Activated CD4-positive, alpha-beta T cell treated with anti-CD3 and anti-CD28 coated beads, Interleukin-2, amount 10 ng/mL, durations not matched to agents 24 days and 14 days (primary cell): Measurements from ENCODE around the gene ARFIP2. TPM values are rescaled to one million over a fixed set of nuclear protein-coding genes. Genes with fewer than 3 reads are reported as not detected.
A peak's percentile ranks its signal among the peaks of the same experiment; 100 is the strongest.

ENCODE experiments used
- DNase-seq: peaks from one replicate; pipeline ENCODE4 v3.0.0; 2022
- H3K27ac Mint-ChIP-seq: one replicate; pipeline ENCODE4 v1.8.0; 2022; ENCODE audit warnings: mild to moderate bottlenecking, mixed read lengths
- H3K27me3 Mint-ChIP-seq: one replicate; pipeline ENCODE4 v1.8.0; 2022; ENCODE audit warnings: mixed read lengths
- H3K36me3 Mint-ChIP-seq: one replicate; pipeline ENCODE4 v1.8.0; 2022; ENCODE audit warnings: low read depth, mild to moderate bottlenecking, mixed read lengths
- H3K4me1 Mint-ChIP-seq: one replicate; pipeline ENCODE4 v1.8.0; 2021; ENCODE audit warnings: mixed read lengths
- H3K4me3 Mint-ChIP-seq: one replicate; pipeline ENCODE4 v1.8.0; 2022; ENCODE audit warnings: mild to moderate bottlenecking, moderate library complexity, mixed read lengths
- H3K9me3 Mint-ChIP-seq: one replicate; pipeline ENCODE4 v1.8.0; 2021; ENCODE audit warnings: mixed read lengths
- intact Hi-C: fragments of 100-400 bp; cut with micrococcal nuclease; formaldehyde crosslinking; loops from one replicate; pipeline ENCODE4 v1.15.1; 2023
- total RNA-seq: library from RNA; stranded (reverse); gene quantifications from 2 replicates; pipeline ENCODE4 v1.2.3, GENCODE V29; 2022

Gene ARFIP2
- total RNA-seq, 1 donor from 2014 or later = 51.2 TPM

DNA sequence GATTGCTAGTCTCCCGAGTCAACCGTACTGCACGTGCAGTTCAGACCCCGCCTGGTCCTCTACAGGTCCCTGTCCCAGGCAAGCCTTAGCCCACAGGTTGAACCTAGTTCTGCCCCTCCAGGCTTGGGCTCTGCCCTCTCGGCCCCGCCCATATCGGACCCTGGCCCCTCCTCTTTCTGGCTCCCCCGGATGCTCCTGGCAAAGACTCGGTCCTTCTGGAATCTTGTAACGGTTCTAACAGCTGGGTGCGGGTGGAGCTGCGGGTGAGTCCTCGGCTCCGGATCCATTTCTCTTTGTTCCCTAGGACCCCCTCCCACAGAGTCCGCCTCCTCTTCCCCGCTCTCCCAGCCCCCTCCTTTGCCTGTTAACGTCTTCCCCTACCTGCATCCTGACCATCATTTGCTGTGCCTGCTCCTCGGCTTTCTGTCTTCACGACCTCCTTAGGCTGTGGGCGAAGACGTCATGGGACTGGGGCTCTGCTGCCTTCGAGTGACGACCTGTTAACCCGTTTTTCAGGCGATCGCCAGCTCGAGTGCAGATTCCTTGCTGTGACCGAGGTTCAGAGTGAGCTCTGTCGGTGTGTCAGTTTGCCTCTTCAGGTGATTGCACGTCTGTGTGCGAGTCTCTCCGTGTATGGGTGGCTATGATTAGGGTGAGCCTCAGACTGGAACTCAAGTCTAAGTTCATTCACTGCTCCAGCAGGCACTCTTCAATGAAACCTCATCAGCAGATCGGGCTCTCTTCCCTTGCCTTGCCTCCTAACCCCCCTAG, 16.1 kb upstream of the ARFIP2 start, which contains the start of gene DNHD1:
Gene DNHD1 (plus strand): TSS at position 212 of the 771 bp plus-strand sequence. CDS start 936 bp downstream, outside the sequence.
- Mint-ChIP-seq H3K27ac (no peak within 1 kb of the TSS), H3K9me3 (no peaks in the 10 kb centered on the region), H3K4me3 (no peak within 1 kb of the TSS), H3K27me3 (no peaks in the 10 kb centered on the region), H3K36me3 (peaks cover 26% of the 10 kb centered on the region), H3K4me1 (peaks cover 7% of the 10 kb centered on the region)
- DNase-seq = no peak
- intact Hi-C loops = no loop called here

DNA sequence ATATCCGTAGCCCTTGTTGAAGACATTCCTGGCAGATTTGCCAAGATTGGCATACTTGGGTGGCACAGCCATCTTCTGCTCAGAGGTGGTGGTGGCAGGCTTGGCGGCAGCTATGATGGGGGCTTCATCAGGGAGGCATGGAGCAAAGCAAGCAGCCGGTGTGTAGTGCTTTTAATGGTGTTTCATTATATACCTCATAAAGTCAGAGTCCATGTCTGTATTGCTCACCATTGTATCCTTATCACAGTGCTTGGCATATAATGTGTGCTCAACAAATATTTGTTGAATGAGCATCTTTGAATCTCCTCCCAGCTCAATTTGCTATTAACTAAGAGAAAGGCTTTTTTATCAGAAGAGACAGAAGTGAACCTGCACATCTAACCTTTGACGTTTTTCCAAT, 8.2 kb upstream of the ARFIP2 start:
- H3K4me3 Mint-ChIP-seq = no peak overlapping the region
- no peaks in the 10 kb centered on the region for H3K27me3 Mint-ChIP-seq
- peaks cover 18% of the 10 kb centered on the region for H3K36me3 Mint-ChIP-seq
- intact Hi-C loops = loop anchor here (5.0 kb wide), 1 partner anchor 33 kb away; no protein-coding TSS in a partner anchor
- peaks cover 2% of the 10 kb centered on the region for H3K4me1 Mint-ChIP-seq
- H3K27ac Mint-ChIP-seq = no peak overlapping the region
- DNase-seq = no peak
- H3K9me3 Mint-ChIP-seq = no peaks in the 10 kb centered on the region

DNA sequence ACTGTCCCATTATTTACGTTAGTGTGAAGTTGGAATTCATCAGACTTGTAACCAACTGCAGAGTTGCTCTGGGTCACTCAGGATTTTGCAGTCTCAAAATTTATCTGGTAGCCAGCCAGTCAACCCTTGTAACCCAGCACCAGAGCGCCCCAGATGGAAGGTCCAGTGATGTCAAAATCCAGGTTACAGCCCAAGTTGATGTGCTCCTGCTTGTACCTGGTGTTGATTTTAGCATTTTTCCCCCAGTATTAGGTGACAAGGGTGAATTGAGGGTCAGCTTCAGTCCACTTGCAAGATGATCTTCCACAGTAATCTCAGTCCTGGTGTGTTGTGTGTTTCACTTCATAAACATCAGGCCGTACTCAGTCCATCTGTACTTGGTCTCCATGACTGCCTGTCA, 7.7 kb upstream of the ARFIP2 start:
- Mint-ChIP-seq H3K4me1 (peaks cover 2% of the 10 kb centered on the region), H3K4me3 (no peak overlapping the region), H3K27me3 (no peaks in the 10 kb centered on the region), H3K9me3 (no peaks in the 10 kb centered on the region), H3K36me3 (peaks cover 16% of the 10 kb centered on the region), H3K27ac (no peak overlapping the region)
- no peak for DNase-seq
- intact Hi-C loops = loop anchor here (5.0 kb wide), 1 partner anchor 33 kb away; no protein-coding TSS in a partner anchor

DNA sequence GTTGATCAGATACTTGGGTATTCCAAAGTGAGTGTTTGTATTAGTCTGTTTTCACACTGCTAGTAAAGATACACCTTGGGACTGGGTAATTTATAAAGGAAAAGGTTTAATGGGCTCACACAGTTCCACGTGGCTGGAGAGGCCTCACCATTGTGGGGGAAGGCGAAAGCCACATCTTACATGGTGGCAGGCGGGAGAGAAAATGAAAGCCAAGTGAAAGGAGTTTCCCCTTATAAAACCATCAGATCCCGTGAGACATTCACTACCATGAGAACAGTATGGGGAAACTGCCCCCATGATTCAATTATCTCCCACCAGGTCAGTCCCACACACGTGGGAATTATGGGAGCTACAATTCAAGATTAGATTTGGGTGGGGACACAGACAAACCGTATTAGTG, 7.2 kb upstream of the ARFIP2 start:
- Mint-ChIP-seq H3K27me3 (no peaks in the 10 kb centered on the region), H3K36me3 (peaks cover 20% of the 10 kb centered on the region), H3K9me3 (no peaks in the 10 kb centered on the region), H3K4me3 (no peak overlapping the region), H3K4me1 (peaks cover 5% of the 10 kb centered on the region), H3K27ac (no peak overlapping the region)
- intact Hi-C loops = loop anchor here (5.0 kb wide), 1 partner anchor 34 kb away; no protein-coding TSS in a partner anchor
- DNase-seq = no peak

DNA sequence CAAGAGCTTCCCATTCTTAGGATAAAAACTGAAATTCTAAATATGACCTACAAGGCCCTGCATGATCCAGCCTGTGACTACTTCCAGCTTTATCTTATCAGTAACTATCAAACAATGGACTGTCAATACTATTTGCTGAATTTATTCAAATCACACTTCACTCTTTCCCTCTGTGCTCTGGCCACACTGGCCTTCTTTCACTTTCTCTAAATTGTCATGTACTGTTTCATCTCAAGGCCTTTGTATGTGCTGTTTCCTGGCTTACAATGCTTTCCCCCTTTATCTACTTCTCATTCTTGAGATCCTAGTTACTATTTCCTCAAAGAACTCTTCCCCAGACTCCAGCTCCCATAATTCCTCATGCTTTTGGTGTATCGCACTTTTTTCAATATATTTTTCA, 5.8 kb upstream of the ARFIP2 start:
- Mint-ChIP-seq H3K27ac (no peak overlapping the region), H3K4me3 (no peak overlapping the region), H3K27me3 (no peaks in the 10 kb centered on the region), H3K9me3 (no peaks in the 10 kb centered on the region), H3K36me3 (peaks cover 31% of the 10 kb centered on the region), H3K4me1 (peaks cover 16% of the 10 kb centered on the region)
- intact Hi-C loops = loop anchor here (5.0 kb wide), 1 partner anchor 35 kb away; no protein-coding TSS in a partner anchor
- DNase-seq = no peak

DNA sequence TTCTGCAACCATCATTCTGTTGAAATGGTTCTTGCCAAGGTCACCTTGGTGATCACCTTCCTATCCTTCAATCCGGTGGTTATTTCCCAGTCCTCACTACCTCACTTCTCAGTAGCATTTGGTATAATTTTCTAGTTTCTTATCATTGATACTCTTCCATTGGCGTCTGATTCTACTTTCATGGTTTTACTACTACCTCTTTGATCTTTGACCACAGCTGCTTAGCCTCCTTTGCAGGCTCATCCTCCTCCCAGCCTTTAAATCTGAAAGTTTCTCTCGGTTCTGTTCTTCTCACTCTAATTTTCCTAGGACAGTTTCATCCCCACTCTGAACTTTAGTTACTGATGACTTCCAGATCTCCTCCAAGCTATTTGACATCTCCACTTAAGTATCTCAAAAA, 5.1 kb upstream of the ARFIP2 start:
- intact Hi-C loops = loop anchor here (5.0 kb wide), 1 partner anchor 36 kb away; no protein-coding TSS in a partner anchor
- H3K27ac Mint-ChIP-seq = no peak overlapping the region
- H3K27me3 Mint-ChIP-seq = no peaks in the 10 kb centered on the region
- peaks cover 29% of the 10 kb centered on the region for H3K36me3 Mint-ChIP-seq
- peaks cover 14% of the 10 kb centered on the region for H3K4me1 Mint-ChIP-seq
- no peak for DNase-seq
- H3K9me3 Mint-ChIP-seq = no peaks in the 10 kb centered on the region
- no peak overlapping the region for H3K4me3 Mint-ChIP-seq

DNA sequence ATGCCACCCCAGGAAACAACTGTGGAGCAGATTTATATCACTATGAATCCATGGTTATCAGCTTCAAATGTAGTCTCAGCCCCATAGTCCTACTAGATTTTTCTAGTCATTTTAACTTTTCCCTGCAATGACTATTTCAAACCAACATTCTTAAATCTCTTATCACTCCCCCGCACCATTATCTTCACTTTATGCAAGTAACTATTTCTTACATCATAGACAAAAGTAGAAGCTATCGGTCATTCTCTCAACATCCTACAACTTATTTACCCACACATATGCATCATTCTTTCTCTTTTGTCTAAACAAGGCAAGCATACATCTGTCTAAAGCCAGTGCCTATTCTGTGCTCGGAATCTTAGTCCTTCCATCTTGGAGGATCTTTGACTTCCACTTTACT, 4.5 kb upstream of the ARFIP2 start:
- no peaks in the 10 kb centered on the region for H3K27me3 Mint-ChIP-seq
- H3K4me3 Mint-ChIP-seq = no peak overlapping the region
- peaks cover 33% of the 10 kb centered on the region for H3K36me3 Mint-ChIP-seq

DNA sequence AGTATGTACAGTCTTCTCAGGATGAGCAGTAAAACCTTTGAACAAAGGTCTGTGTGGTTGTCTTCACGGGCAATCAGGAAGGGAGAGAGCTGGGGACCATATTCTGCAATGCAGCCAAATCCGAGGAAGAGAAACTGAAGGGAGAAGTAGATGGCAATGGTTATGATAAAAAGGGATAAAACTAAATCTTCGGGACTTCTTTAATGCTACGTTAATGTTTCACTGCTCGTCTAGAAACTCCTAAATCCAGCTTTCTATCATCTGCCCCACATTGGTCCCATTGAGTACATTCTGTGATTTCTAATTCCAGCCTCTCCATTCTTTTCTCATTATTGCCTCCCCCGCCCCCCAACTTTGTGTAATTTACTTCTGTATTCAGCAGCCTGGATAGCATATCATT, 1.9 kb upstream of the ARFIP2 start:
- Mint-ChIP-seq H3K36me3 (peaks cover 32% of the 10 kb centered on the region), H3K4me1 (peaks cover 30% of the 10 kb centered on the region), H3K27me3 (no peaks in the 10 kb centered on the region), H3K4me3 (peak overlapping the region; percentile 94), H3K27ac (peak overlapping the region; percentile 98), H3K9me3 (no peaks in the 10 kb centered on the region)
- DNase-seq = no peak
- intact Hi-C loops = loop anchor here (5.0 kb wide), 2 partner anchors 66 to 161 kb away; partner anchors contain the start of genes APBB1 and CAVIN3

More for the DNA sequence above, 4.5 kb upstream of the ARFIP2 start:
- Mint-ChIP-seq H3K4me1 (peaks cover 16% of the 10 kb centered on the region), H3K9me3 (no peaks in the 10 kb centered on the region), H3K27ac (no peak overlapping the region)
- DNase-seq = no peak
- intact Hi-C loops = loop anchor here (5.0 kb wide), 1 partner anchor 37 kb away; no protein-coding TSS in a partner anchor

DNA sequence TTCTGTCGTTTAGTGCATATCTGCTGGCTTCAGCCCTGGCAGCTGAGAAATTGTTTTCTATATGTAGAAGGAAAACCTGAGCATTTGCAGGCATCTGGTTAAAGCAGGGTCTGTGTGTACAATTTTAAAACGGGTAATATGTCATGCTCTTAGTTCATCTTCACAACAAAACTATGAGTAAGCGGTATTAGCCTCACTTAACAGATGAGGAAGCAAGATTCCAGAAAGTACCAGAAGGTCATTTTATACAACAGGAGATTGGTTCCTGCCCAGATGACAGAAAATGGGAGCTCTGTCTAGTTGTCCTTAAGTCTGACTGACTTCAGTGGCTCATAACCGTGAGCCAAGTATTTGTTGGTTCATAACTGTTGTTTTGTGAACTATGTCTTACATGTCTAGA, 1.3 kb upstream of the ARFIP2 start:
- H3K36me3 Mint-ChIP-seq = peaks cover 37% of the 10 kb centered on the region
- no peaks in the 10 kb centered on the region for H3K27me3 Mint-ChIP-seq
- peak overlapping the region; percentile 94 for H3K4me3 Mint-ChIP-seq
- no peak for DNase-seq
- H3K27ac Mint-ChIP-seq = peak overlapping the region; percentile 98
- intact Hi-C loops = loop anchor here (5.0 kb wide), 2 partner anchors 65 to 160 kb away; partner anchors contain the start of genes APBB1 and CAVIN3
- H3K9me3 Mint-ChIP-seq = no peaks in the 10 kb centered on the region
- H3K4me1 Mint-ChIP-seq = peaks cover 30% of the 10 kb centered on the region

DNA sequence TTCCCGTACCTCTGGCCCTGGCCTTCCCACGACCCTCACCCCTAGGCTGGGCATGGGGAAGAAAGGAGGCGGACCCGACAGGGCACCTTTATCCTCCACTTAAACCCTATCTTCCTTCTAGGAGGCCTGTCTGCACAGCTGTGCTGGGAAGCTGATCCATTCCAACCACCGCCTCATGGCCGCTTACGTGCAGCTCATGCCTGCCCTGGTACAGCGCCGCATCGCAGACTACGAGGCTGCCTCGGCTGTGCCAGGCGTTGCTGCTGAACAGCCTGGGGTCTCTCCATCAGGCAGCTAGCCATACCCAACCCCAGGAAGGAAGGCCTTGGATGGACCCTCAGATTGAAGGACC, 769 bp upstream of the ARFIP2 start:
- Mint-ChIP-seq H3K9me3 (no peaks in the 10 kb centered on the region), H3K27me3 (no peaks in the 10 kb centered on the region), H3K27ac (peak overlapping the region; percentile 98), H3K4me1 (peaks cover 30% of the 10 kb centered on the region), H3K36me3 (peaks cover 41% of the 10 kb centered on the region), H3K4me3 (peak overlapping the region; percentile 94)
- intact Hi-C loops = loop anchor here (1.0 to 5.0 kb wide), 6 partner anchors 65 to 248 kb away; partner anchors contain the start of genes APBB1, CAVIN3, FHIP1B and ILK
- DNase-seq = no peak

DNA sequence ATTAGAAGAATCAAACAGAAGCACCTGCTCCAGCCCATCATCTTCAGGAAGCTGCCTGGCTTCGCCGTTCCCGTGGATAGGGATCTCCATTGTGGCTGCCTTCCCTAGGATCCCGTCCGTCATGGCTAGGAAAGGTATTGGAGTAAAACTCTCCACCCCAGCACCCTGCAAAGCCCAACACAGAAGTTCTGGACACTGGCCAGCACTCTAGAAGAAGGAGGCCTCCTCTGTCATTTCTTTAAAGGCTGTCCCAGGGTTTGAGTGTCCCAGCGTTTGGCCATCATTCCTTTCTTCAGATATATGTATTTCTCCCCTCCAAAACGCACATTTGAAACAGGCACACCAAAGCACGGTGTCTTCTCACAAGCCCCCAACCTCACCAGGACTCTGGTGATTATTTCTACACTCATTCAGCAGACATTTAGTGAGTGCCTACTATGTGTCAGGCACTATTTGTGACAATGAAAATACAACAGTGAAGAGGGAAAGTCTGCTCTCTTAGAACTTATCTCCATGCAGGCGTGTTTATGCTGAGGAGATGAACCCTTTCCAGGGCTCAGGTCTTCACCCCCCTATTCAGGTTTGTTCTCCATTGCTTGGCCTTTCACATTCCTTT, 724 bp downstream of the ARFIP2 start:
- Mint-ChIP-seq H3K27ac (peak overlapping the region; percentile 98), H3K4me1 (peaks cover 30% of the 10 kb centered on the region), H3K36me3 (peaks cover 41% of the 10 kb centered on the region), H3K4me3 (peak overlapping the region; percentile 94), H3K27me3 (no peaks in the 10 kb centered on the region), H3K9me3 (no peaks in the 10 kb centered on the region)
- intact Hi-C loops = loop anchor here (5.0 kb wide), 2 partner anchors 63 to 158 kb away; partner anchors contain the start of genes APBB1 and CAVIN3
- DNase-seq = no peak

DNA sequence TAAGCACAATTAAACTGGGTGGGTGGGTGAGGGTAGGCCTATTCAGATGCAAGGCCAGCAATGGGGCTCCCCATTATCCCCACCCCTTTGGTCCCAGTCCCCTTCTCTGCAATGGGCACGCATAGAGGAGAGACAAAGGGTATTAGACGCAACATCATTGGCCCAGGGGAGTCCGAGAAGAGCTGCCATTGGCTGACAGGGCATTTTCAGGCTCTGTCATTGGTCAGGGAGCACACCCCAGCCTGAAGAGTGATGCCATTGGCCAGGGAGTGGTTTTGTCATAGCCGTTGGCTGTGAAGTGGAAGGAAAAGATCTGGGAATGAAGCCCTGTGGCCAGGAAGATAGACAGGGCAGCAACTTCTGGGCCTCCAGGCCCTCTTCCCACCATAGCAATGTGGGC, 4.6 kb downstream of the ARFIP2 start:
- no peak overlapping the region for H3K27ac Mint-ChIP-seq
- H3K4me3 Mint-ChIP-seq = no peak overlapping the region
- H3K9me3 Mint-ChIP-seq = no peaks in the 10 kb centered on the region
- intact Hi-C loops = no loop called here
- H3K27me3 Mint-ChIP-seq = peaks cover 4% of the 10 kb centered on the region
- H3K36me3 Mint-ChIP-seq = peaks cover 25% of the 10 kb centered on the region
- no peak for DNase-seq
- H3K4me1 Mint-ChIP-seq = peaks cover 31% of the 10 kb centered on the region

DNA sequence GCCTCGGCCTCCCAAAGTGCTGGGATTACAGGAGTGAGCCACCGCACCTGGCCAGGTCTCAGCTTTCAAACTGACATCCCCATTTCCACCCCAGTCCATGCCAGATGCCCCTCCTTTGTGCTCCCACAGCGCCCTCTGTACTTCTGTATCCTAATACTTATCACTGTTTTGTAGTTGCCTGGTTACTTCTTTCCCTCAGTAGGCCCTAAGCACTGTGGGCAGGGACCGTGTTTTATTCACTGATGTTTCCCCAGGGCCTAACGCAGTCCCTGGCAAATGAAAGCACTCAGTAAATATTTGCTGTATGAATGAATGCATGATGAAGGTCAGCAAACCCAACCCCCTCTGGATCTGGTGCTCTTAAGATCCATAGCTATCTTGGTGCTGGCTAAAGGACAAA, 5.2 kb downstream of the ARFIP2 start:
- Mint-ChIP-seq H3K27ac (no peak overlapping the region), H3K4me3 (no peak overlapping the region), H3K27me3 (peaks cover 6% of the 10 kb centered on the region), H3K4me1 (peaks cover 32% of the 10 kb centered on the region), H3K36me3 (peaks cover 20% of the 10 kb centered on the region), H3K9me3 (no peaks in the 10 kb centered on the region)
- intact Hi-C loops = no loop called here
- DNase-seq = no peak
